Prostate gland (tissue), 2 donors: Measurements from ENCODE around the gene TRMU. TPM values are rescaled to one million over a fixed set of nuclear protein-coding genes. Genes with fewer than 3 reads are reported as not detected.

ENCODE experiments used
- DNase-seq: peaks from one replicate; pipeline ENCODE4 v3.0.0-alpha.2; 2019; ENCODE audit warnings: low spot score
- H3K27ac ChIP-seq, 2 donors: fragments of 200-600 bp; sonication (generic); 2 replicates each; pipeline ENCODE4 v1.5.1; 2017 to 2019
- H3K27me3 ChIP-seq: fragments of 200-600 bp; sonication (generic); replicated peaks from 2 replicates; pipeline ENCODE4 v1.5.1; 2019; ENCODE audit not compliant: insufficient read depth
- H3K36me3 ChIP-seq, 2 donors: fragments of 200-600 bp; sonication (generic); 1 replicate in 1 of 2; 2 replicates in 1 of 2; pipeline versions ENCODE4 v1.5.1 to v1.8.1; 2017 to 2019
- H3K4me1 ChIP-seq: fragments of 200-600 bp; sonication (generic); replicated peaks from 2 replicates; pipeline ENCODE4 v1.5.1; 2019
- H3K4me3 ChIP-seq, 2 donors: fragments of 200-600 bp; sonication (generic); 2 replicates each; pipeline ENCODE4 v1.5.1; 2017 to 2019
- H3K9me3 ChIP-seq: fragments of 200-600 bp; sonication (generic); 2 replicates; pipeline ENCODE4 v1.5.1; 2017
- CTCF ChIP-seq, 4 experiments: fragments of 200-600 bp in 2 of 4; fragments of 450-650 bp in 2 of 4; sonication (generic) in 2 of 4; IDR thresholded peaks; 1 replicate in 3 of 4; 2 replicates in 1 of 4; pipeline ENCODE4 v1.5.1; 2016 to 2019; ENCODE audit warnings: antibody characterized with exemption in 4 of 4, mild to moderate bottlenecking in 2 of 4, moderate library complexity in 2 of 4
- POLR2A ChIP-seq: fragments of 450-650 bp; IDR thresholded peaks from one replicate; pipeline ENCODE4 v1.6.1; 2016; ENCODE audit warnings: antibody characterized with exemption, mild to moderate bottlenecking
- POLR2AphosphoS5 ChIP-seq: sonication (generic); formaldehyde crosslinking; IDR thresholded peaks from one replicate; pipeline ENCODE4 v1.6.1; 2017; ENCODE audit warnings: antibody characterized with exemption
- WGBS: methylation state at CpG from one replicate; pipeline ENCODE4 v1.1.5; 2018; 5-methylcytosine and 5-hydroxymethylcytosine counted together
- intact Hi-C: fragments of 100-400 bp; cut with DNase I; formaldehyde crosslinking; loops from one replicate; pipeline ENCODE4 v1.14.2; 2022
- total RNA-seq, 2 donors: library from RNA; depleted of rRNA; stranded (reverse); fragments of >200 nt; gene quantifications; one replicate each; pipeline ENCODE4 v1.1.0, GENCODE V29; 2016

The TRMU gene
- total RNA-seq, 2 donors from 2014 or later, result 35.1 to 52.9 TPM

GRCh38 chr22:46354176-46354992 lies 18.9 kb downstream of the TRMU start:
- 72% methylated on average over 21 of the region's 21 CpGs for WGBS
- H3K36me3 ChIP-seq, result peaks cover 5 to 7% of the 10 kb centered on the region in 2 donors

GRCh38 chr22:46354993-46355305 lies 19.4 kb downstream of the TRMU start:
- Histone ChIP-seq H3K4me3 (no peak overlapping the region), H3K27me3 (no peaks in the 10 kb centered on the region), H3K36me3 (peaks cover 5 to 7% of the 10 kb centered on the region in 2 donors), H3K9me3 (no peaks in the 10 kb centered on the region), H3K27ac (no peak overlapping the region), H3K4me1 (no peaks in the 10 kb centered on the region)
- TF ChIP-seq POLR2AphosphoS5 (no peak), CTCF (IDR thresholded peaks at IDR 0.05) (no peak), POLR2A (no peak)
- intact Hi-C loops, result no loop called here
- 63% methylated on average over 7 of the region's 7 CpGs for WGBS
- no peak for DNase-seq

More at GRCh38 chr22:46354176-46354992, 18.9 kb downstream of the TRMU start:
- H3K4me3 ChIP-seq, result no peak overlapping the region
- TF ChIP-seq POLR2AphosphoS5 (no peak), CTCF (IDR thresholded peaks at IDR 0.05) (no peak), POLR2A (no peak)
- H3K27me3 ChIP-seq, result no peaks in the 10 kb centered on the region
- no peak overlapping the region for H3K27ac ChIP-seq
- H3K9me3 ChIP-seq, result no peaks in the 10 kb centered on the region
- H3K4me1 ChIP-seq, result no peaks in the 10 kb centered on the region
- intact Hi-C loops, result no loop called here
- no peak for DNase-seq

GRCh38 chr22:46355369-46355995 lies 20.0 kb downstream of the TRMU start:
- DNase-seq, result peak; percentile 68
- WGBS, result 24% methylated on average over 13 of the region's 22 CpGs
- TF ChIP-seq CTCF (IDR thresholded peaks at IDR 0.05), result peak; percentile 54 to 87 (median 84)
- TF ChIP-seq POLR2AphosphoS5, result peak; percentile 41
- TF ChIP-seq POLR2A, result no peak
- Histone ChIP-seq H3K36me3 (peaks cover 5 to 7% of the 10 kb centered on the region in 2 donors), H3K27ac (peak overlapping the region in 1 of 2 donors; percentile 7), H3K4me1 (no peaks in the 10 kb centered on the region), H3K9me3 (no peaks in the 10 kb centered on the region), H3K4me3 (no peak overlapping the region), H3K27me3 (no peaks in the 10 kb centered on the region)
- intact Hi-C loops, result no loop called here

GRCh38 chr22:46355996-46356471 lies 20.5 kb downstream of the TRMU start:
- 60% methylated on average over 12 of the region's 12 CpGs for WGBS
- no peaks in the 10 kb centered on the region for H3K9me3 ChIP-seq

More at GRCh38 chr22:46355996-46356471, 20.5 kb downstream of the TRMU start:
- no peaks in the 10 kb centered on the region for H3K27me3 ChIP-seq
- peaks cover 0 to 7% of the 10 kb centered on the region in 2 donors for H3K36me3 ChIP-seq
- DNase-seq, result no peak
- no peak overlapping the region for H3K4me3 ChIP-seq
- intact Hi-C loops, result no loop called here
- TF ChIP-seq CTCF (IDR thresholded peaks at IDR 0.05) (no peak), POLR2AphosphoS5 (no peak), POLR2A (no peak)
- H3K4me1 ChIP-seq, result no peaks in the 10 kb centered on the region
- peak overlapping the region in 1 of 2 donors; percentile 7 for H3K27ac ChIP-seq
